GM19467 (cell line): Measurements from ENCODE around the gene FAM149B1.

ENCODE experiments used
- ATAC-seq: cut with Tn5 transposase; IDR thresholded peaks from one replicate; pipeline ENCODE4 v1.9.1; 2021; ENCODE audit warnings: mild to moderate bottlenecking, moderate library complexity; ENCODE audit not compliant: unreplicated experiment

Gene FAM149B1

DNA sequence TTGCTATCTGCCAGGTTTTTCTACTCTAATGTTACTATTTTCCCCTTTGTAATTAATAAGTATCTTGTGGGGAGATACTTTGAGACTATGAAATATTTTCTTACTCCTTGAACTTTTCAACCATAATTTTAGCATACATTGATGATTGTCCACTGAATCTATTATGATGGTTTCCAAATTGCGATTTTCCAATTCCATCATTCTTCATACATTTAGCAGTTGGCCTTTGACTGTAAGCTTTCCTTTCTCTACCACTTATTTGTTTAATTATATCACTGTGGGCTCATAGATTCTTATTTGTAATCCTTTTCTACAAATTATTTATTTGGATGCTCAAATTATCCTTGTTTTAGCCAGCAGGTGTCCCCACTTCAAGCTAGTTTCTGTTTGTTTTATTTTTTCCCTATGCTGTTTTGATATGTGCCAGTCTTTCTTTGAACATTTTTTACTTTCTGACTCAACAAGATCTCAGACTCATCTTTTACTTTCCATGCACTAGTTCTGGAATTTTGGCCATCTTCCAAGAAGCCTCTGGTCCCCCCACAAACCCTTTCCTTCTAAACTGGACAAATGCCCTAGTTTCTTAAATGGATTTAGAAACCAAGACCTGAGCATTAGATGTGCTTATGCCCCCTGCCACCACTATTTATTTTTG lies 95.9 kb downstream of the FAM149B1 start:
- ATAC-seq, result no peak

DNA sequence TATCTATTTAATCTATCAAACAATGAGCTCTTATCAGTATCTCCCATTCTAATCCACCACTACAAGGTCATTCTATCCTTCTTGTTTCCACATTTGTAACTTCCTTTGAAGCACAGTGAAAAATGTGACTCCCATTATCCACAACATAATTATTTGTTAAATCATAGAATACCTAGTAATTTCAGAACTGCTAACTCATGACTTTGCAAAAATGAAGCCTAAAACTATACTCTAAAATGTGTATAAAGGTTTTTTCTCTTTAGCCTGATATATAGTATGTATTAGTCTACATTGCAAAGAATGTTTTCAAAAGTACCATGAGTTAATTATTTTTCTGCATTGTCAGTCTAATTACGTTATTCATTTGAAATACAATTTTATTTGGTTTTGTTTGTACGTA lies 96.5 kb downstream of the FAM149B1 start:
- ATAC-seq, result no peak

DNA sequence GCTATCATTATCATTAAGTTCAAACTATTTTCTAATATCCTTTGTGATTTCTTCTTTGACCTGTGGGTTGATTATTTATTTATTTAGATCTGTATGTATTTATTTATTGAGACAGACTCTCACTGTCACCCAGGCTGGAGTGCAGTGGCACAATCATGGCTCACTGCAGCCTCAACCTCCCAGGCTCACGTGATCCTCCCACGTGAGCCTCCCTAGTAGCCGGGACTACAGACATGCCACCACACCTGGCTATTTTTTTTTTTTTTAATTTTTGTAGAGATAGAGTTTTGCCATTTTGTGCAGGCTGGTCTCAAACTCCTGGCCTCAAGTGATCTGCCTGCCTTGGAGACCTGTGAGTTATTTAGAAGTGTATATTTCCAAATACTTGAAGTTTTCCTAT lies 113.2 kb downstream of the FAM149B1 start:
- ATAC-seq, result no peak

DNA sequence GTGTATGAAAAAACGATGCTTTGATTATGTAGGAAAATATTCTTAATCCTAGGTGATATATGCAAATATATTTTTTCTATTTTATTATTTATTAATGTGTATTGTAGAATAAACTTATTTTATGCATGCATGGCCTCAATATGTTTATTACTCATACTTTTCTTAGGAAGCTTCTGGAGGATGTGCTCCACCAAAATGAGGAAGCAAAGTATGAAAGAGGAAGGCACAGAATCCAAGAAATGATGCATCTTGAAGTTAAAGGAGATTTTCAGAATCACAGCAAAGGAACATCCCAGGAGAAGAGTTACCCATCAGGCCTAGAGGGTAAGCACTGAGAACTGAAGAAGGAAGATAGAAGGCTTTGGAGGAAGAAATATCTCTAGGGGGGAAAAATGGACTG lies 119.5 kb downstream of the FAM149B1 start:
- ATAC-seq, result no peak

DNA sequence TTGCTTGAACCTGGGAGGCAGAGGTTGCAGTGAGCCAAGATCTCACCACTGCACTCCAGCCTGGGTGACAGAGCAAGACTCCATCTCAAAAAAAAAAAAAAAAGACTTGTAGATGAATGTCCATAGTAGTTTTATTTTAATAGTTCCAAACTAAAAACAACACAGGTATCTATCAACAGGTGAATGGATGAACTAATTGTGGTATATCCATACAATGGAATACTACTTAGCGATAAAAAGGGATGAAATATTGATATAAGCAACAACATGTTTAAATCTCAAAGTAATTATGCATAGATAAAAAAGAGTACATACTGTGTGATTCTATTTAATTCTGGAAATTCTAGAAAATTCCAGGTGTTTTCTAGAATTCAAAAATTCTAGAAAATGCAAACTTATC lies 122.0 kb downstream of the FAM149B1 start:
- ATAC-seq, result no peak

DNA sequence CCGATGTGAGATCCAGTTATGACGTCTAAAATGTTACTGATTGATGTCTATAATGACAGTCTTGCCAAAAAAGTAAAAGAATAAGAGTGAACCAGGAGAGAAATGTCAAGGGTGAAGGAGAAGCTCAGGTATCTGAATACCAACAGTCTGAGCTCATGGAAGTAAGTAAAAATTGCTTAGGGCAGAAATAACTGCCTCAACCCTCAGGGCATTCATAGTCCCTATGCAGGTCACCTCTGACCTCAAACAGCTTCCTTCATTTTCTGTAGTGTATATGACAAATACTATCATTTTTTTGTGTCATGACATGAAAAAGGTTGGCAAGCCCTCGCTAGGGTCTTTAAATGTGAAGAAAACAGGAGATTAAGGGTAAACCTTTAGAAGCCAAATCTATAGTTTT lies 125.5 kb downstream of the FAM149B1 start:
- ATAC-seq, result no peak
